Stimulated activated CD4-positive, alpha-beta T cell treated with anti-CD3 and anti-CD28 coated beads, TNF-alpha, amount 100 ng/mL, for 24 hours (primary cell): ENCODE results near the gene TNPO3.
A peak's percentile ranks its signal among the peaks of the same experiment; 100 is the strongest.

Experiments
- DNase-seq, 3 experiments: peaks; one replicate each; pipeline ENCODE4 v3.0.0-alpha.2; 2020; ENCODE audit warnings: low read depth in 3 of 3

Gene TNPO3

GRCh38 chr7:129054438-129055293 lies at the start of gene TNPO3:
TNPO3 (minus strand) TSS chr7:129055111; CDS start chr7:129054770, 341 bp downstream.
- DNase-seq: peak; percentile 86 to 94 (median 87)

DNA sequence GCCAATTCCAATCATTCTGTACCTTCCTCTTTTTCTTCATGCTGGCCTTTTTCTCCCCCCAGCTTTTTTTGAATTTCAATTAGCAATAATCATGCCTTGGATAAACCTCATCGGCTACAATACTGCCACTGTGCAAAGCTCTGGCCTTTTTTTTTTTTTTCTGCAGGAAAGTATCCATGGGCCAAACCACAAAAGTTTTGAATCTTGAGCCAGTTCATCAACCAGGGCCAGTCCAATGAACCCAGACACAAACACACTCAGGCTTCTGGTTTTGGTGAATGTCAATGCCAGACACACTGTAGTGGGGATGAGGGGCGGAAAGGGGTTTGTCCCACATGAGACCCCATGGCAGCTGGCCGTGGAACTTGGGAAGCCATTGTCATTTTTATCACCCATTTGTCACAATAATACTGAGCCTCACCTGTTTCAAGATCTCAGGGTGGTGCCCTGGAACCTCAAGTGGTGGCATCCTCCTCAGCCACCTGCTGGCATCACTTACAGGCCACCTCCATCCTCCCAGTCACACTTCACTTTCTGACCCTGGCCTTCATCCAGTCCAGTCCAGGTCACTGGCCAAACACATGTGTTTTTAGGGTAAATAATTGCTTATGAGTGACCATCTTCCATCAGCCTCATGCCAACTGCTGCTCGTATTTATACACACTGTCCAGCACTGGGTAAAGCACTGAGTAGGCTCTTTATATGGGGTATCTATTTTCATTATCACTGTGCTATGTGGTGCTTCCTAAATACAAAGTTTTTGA lies 48.8 kb upstream of the TNPO3 start:
- no peak for DNase-seq

DNA sequence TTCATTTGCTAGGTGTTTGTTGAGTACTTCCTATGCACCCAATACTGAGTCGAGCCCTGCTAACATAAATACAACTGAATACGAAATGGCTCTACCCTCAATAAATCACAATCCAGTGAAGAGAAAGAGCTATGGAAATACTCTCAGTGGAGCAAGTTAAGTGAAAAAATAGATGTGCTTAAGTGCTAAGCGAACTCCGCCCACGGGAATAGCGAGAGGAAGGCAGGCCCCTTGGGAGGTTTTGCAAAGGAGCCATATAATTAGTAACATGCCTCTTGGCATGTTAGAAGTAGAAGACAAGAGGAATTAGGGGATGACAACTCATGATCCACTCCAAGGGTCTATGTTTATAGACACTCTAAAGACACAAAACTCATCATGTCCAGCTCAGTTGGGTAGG lies 46.8 kb upstream of the TNPO3 start:
- no peak for DNase-seq

DNA sequence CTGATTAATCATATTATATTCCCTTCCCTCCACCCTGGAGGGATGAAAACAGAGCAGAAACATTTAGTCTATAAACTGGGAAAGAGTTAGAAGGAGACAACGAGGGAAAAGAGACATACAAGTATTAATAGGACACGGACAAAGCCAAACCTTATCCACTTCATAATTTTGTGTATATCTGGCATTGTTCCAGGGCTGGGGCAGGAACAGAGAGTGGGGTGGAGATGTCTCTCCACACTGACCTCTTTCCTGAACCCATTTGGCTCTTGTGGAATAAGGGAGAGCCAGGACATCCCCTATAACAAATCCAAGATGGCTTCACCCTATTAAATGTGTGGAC lies 45.9 kb upstream of the TNPO3 start:
- no peak for DNase-seq

- DNase-seq: no peak
Observed at GRCh38 chr7:129098409-129099084, 43.6 kb upstream of the TNPO3 start.

DNA sequence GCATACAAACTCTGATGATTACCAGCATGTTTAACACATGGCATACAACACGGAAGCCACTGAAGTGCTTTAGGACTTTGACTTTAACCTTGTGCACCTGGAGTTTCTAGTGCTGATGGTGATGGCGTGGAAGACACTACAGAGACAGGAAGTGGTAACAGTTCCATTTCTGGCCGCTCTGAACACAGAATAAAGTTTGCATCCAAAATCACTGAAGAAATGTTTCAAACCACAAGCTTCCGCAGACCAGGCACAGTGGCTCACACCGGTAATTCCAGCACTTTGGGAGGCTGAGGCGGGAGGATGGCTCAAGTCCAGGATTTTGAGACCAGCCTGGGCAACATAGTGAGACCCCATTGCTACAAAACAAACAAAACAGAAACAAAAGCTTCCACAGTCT lies 40.3 kb upstream of the TNPO3 start:
- no peak for DNase-seq

DNA sequence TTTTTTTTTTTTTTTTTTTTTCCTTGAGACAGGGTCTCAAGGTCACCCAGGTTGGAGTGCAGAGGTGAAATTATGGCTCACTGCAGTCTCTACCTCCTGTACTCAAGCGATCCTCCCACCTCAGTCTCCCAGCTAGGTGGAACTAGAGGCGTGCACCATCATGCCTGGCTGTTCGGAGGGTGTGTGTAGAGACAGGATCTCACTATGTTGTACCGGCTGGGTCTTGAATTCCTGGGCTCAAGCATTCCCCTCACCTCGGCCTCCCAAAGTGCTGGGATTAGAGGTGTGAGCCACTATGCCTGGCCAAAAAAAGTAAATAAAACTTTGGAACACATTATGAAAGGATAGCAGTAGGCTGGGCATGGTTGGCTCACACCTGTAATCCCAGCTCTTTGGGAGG lies 39.6 kb upstream of the TNPO3 start:
- DNase-seq: no peak

DNA sequence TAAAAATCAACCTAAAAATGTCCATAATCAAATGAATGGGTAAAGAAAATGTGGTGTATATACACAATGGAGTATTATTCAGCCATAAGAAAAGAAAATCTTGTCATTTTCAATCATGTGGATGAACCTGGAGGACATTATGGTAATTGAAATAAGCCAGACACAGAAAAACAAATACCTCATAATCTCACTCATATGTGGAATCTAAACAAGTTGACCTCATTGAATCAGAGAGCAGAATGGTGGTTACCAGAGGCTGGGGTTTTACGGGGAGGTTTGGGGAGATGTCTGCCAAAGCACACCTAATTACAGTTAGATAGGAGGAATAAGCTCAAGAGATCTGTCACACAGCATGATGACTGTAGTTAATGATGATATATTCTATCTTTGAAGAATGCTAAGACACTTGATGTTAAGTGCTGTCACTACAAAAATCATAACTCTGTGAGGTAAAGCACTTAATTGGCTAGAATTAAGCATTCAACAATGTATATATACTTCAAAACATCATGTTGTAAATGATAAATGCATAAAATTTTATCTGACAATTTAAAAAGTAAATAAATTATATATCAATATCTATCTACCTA lies 39.1 kb upstream of the TNPO3 start:
- DNase-seq: no peak

GRCh38 chr7:129091484-129092002 lies 36.6 kb upstream of the TNPO3 start:
- peak; percentile 81 to 89 (median 83) for DNase-seq

- DNase-seq: no peak
Observed at GRCh38 chr7:129090300-129090907, 35.5 kb upstream of the TNPO3 start.

DNA sequence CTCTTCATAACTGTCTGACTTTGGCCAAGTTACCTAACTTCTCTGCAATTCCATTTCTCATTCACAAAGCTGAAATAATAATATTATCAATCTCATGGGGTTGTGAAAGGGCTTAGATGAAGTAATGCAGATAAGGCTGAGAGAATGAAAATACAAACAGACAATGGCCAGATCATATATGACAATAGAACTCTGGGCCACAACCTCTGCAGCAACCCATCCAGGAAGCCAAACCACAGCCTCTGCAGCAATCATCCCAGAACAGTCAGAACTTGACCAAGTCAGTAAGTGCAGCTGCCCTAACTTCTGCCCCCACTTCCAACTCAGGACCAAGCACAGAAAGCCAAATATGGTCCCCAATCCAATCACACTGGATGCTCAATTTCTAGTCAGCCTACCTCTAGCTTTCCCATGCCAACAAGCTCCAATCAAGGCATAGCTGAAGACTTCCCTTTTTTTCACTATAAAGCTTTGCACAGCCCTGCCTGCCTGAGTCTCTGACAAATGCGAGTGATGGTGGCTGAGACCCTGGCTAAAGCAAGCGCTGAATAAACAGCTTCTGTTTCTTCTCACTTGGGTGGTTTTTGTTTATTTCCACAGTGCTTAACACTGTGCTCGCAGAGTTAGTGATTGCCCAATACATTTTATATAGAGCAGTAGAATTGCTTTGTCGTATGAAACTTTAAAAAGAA lies 34.8 kb upstream of the TNPO3 start:
- no peak for DNase-seq

DNA sequence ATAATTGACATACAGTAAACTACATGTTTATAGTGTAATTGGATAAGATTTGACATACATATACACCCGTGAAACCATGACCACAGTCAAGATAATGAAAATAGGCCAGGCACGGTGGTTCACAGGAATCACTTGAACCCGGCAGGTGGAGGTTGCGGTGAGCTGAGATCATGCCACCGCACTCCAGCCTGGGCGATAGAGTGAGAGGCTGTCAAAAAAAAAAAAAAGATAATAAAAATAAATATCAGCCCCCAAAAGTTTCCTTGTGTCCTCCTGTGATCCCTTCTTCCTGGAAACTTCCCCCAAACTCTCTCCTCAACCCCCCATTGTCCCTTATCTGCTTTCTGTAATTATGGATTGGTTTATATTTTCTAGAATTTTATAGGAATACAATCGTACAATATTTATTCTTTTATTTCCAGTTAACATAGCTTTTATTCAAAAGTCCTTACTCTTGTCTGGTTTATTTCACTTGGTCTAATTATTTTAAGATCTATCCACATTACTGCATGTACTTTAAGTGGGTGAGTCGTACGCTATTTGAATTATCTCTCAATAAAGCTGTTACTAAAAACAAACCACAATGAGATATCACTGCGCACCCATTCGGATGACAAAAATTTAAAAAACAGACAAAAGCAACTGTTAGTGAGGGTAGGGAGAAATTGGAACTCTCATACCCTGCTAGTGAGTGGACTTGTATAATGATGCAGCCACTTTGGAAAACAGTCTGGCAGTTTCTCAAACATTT lies 30.1 kb upstream of the TNPO3 start:
- no peak for DNase-seq

- no peak for DNase-seq
Observed at GRCh38 chr7:129083525-129083924, 28.6 kb upstream of the TNPO3 start.

- DNase-seq: no peak
Observed at GRCh38 chr7:129078455-129078854, 23.5 kb upstream of the TNPO3 start.

GRCh38 chr7:129076886-129077285 lies 22.0 kb upstream of the TNPO3 start:
- DNase-seq: no peak

- no peak for DNase-seq
Observed at GRCh38 chr7:129074994-129075393, 20.1 kb upstream of the TNPO3 start.

GRCh38 chr7:129074361-129074871 lies 19.5 kb upstream of the TNPO3 start:
- DNase-seq: no peak

DNA sequence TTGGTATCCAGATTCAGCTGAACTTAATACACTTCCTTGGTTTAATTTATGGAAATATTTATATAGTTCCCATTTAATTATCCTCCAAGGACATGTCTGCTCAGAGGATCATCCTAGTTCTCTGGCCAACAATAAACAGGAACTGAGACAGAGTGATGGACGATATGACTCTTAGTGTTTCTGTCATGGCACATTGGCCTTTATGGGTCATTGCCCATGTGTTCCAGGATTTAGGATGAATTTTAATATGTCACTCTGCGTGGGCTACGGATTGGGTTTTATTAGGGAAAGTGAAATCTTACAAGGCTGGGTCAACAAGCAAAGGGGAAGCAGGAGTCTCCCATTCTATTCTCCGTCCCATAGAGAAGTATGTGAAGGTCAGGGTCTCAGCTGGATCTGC lies 18.8 kb upstream of the TNPO3 start:
- no peak for DNase-seq

DNA sequence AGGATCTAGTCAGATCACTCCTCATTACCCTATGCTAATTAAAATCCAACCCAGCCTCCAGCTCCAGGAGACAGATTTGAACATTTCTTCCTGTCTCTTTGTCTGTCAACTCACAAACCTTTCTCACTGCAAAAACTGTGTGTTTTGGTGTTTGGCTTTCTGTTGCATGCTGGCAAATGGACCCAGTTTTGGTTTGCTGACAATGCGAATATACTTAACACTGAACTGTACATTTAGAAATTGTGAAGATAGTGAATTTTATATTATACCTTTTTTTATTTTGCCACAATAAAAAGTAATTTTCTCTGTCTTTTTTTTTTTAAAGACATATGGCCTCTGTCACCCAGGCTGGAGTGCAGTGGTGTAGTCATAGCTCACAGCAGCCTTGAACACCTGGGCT lies 18.3 kb upstream of the TNPO3 start:
- no peak for DNase-seq

DNA sequence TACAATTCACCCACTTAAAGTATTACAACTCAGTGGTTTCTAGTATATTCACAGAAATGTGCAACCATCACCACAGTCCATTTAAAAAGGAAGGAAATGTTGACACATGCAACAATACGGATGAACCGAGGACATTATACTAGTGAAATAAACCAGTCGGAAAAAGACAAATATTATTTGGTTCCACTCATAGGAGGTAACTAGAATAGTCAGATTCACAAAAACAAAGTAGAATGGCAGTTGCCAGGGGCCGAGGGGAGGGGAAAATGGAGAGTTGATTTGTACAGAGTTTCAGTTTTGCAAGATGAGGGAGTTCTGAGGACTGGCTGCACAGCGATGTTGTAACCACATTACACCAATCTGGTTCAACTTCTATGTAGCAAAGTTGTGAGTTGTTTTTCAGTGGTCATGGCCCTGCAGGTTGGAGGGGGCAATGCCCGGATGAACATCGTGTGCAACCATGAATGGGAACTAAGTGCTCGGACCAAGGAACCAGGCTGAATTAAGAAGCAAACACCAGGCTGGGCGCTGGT lies 17.6 kb upstream of the TNPO3 start:
- DNase-seq: no peak
